MM.1S (cell line): ENCODE data around the gene OVCA2.

ENCODE experiments used
- DNase-seq: peaks from one replicate; pipeline ENCODE4 v3.0.0-alpha.2; 2015
- H2AFZ ChIP-seq: fragments of 300-600 bp; sonication (generic); 2 replicates; pipeline ENCODE4 v1.6.0; 2016; ENCODE audit warnings: antibody characterized with exemption, low read length
- H3F3A ChIP-seq: fragments of 300-600 bp; sonication (generic); 2 replicates; pipeline ENCODE4 v1.6.1; 2016; ENCODE audit warnings: mild to moderate bottlenecking, antibody characterized with exemption, low read length, moderate library complexity, mixed read lengths; ENCODE audit not compliant: insufficient read depth
- H3K27ac ChIP-seq: fragments of 300-600 bp; sonication (generic); 2 replicates; pipeline ENCODE4 v1.5.1; 2016; ENCODE audit warnings: mild to moderate bottlenecking, low read length
- H3K27me3 ChIP-seq: fragments of 300-600 bp; sonication (generic); replicated peaks from 2 replicates; pipeline ENCODE4 v1.6.0; 2016; ENCODE audit warnings: low read length; ENCODE audit not compliant: insufficient read depth
- H3K36me3 ChIP-seq: fragments of 300-600 bp; sonication (generic); replicated peaks from 2 replicates; pipeline ENCODE4 v1.6.1; 2016; ENCODE audit warnings: mild to moderate bottlenecking, low read length, mixed read lengths; ENCODE audit not compliant: insufficient read depth
- H3K4me1 ChIP-seq: fragments of 300-600 bp; sonication (generic); 2 replicates; pipeline ENCODE4 v1.6.1; 2016; ENCODE audit warnings: low read length, mixed read lengths
- H3K4me2 ChIP-seq: fragments of 300-600 bp; sonication (generic); 2 replicates; pipeline ENCODE4 v1.6.0; 2016; ENCODE audit warnings: low read depth, low read length
- H3K4me3 ChIP-seq: fragments of 300-600 bp; sonication (generic); 2 replicates; pipeline ENCODE4 v1.5.1; 2016; ENCODE audit warnings: low read length, mixed read lengths
- H3K79me2 ChIP-seq: fragments of 300-600 bp; sonication (generic); 2 replicates; pipeline ENCODE4 v1.6.1; 2016; ENCODE audit warnings: mixed run types, low read length, mixed read lengths
- H3K9ac ChIP-seq: fragments of 300-600 bp; sonication (generic); 2 replicates; pipeline ENCODE4 v1.6.1; 2016; ENCODE audit warnings: low read length, mixed read lengths
- H3K9me2 ChIP-seq: fragments of 300-600 bp; sonication (generic); replicated peaks from 2 replicates; pipeline ENCODE4 v1.6.1; 2016; ENCODE audit warnings: mild to moderate bottlenecking, low read length, mixed read lengths; ENCODE audit not compliant: insufficient read depth
- H3K9me3 ChIP-seq: fragments of 300-600 bp; sonication (generic); replicated peaks from 2 replicates; pipeline ENCODE4 v1.6.1; 2016; ENCODE audit warnings: mild to moderate bottlenecking, low read length, mixed read lengths; ENCODE audit not compliant: insufficient read depth
- H4K20me1 ChIP-seq: fragments of 300-600 bp; sonication (generic); 2 replicates; pipeline ENCODE4 v1.6.1; 2016; ENCODE audit warnings: mild to moderate bottlenecking, low read length, moderate library complexity, mixed read lengths; ENCODE audit not compliant: insufficient read depth
- EZH2 ChIP-seq: fragments of 300-600 bp; sonication (generic); optimal IDR thresholded peaks from 2 replicates; pipeline ENCODE3; 2017; ENCODE audit warnings: low read depth, mild to moderate bottlenecking, antibody characterized with exemption, low read length, mixed read lengths
- EZH2phosphoT487 ChIP-seq: fragments of 300-600 bp; sonication (generic); IDR thresholded peaks from 2 replicates; pipeline ENCODE4 v1.6.1; 2018; ENCODE audit warnings: antibody characterized with exemption, low read length
- TF ChIP-seq, protein P1 (sequence below): fragments of 300-600 bp; sonication (generic); IDR thresholded peaks from 2 replicates; pipeline ENCODE4 v1.5.1; 2016; ENCODE audit warnings: antibody characterized with exemption, low read length, mixed read lengths

OVCA2 gene

DNA sequence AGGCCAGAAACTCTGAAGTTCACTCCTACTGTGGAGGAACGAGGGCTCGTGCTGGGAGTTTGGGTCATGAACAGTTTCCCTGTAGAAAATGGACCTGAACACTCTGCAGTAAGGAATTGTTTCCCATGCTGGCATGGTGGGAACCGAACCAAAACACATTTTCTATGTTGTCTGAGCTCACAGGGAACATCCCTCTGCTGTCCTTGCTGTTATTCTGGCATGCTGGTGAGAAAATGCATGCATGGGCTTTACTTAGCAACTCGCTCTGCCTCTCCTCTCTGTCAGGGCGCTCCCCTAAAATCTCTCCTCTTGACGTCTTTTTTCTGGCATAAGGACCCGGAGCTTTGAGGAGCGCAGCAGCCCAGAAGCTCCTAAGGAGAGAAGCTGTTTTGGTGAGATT lies 22.1 kb upstream of the OVCA2 start:
- no peaks in the 10 kb centered on the region for H4K20me1 ChIP-seq
- no peak overlapping the region for H3K4me3 ChIP-seq
- TF ChIP-seq, protein P1, sequence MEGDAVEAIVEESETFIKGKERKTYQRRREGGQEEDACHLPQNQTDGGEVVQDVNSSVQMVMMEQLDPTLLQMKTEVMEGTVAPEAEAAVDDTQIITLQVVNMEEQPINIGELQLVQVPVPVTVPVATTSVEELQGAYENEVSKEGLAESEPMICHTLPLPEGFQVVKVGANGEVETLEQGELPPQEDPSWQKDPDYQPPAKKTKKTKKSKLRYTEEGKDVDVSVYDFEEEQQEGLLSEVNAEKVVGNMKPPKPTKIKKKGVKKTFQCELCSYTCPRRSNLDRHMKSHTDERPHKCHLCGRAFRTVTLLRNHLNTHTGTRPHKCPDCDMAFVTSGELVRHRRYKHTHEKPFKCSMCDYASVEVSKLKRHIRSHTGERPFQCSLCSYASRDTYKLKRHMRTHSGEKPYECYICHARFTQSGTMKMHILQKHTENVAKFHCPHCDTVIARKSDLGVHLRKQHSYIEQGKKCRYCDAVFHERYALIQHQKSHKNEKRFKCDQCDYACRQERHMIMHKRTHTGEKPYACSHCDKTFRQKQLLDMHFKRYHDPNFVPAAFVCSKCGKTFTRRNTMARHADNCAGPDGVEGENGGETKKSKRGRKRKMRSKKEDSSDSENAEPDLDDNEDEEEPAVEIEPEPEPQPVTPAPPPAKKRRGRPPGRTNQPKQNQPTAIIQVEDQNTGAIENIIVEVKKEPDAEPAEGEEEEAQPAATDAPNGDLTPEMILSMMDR: no peak
- no peak for TF ChIP-seq EZH2phosphoT487
- no peak for TF ChIP-seq EZH2
- no peaks in the 10 kb centered on the region for H3K9me2 ChIP-seq
- H3K36me3 ChIP-seq: no peaks in the 10 kb centered on the region
- no peak for DNase-seq
- H3K4me1 ChIP-seq: peaks cover 15% of the 10 kb centered on the region
- H2AFZ ChIP-seq: no peak overlapping the region
- H3K9ac ChIP-seq: no peak overlapping the region
- peaks cover 91% of the 10 kb centered on the region for H3K27me3 ChIP-seq
- no peak overlapping the region for H3K4me2 ChIP-seq
- H3K9me3 ChIP-seq: no peaks in the 10 kb centered on the region
- no peaks in the 10 kb centered on the region for H3K79me2 ChIP-seq
- no peak overlapping the region for H3K27ac ChIP-seq
- no peaks in the 10 kb centered on the region; the same call in 1 of the 2 replicates for H3F3A ChIP-seq

DNA sequence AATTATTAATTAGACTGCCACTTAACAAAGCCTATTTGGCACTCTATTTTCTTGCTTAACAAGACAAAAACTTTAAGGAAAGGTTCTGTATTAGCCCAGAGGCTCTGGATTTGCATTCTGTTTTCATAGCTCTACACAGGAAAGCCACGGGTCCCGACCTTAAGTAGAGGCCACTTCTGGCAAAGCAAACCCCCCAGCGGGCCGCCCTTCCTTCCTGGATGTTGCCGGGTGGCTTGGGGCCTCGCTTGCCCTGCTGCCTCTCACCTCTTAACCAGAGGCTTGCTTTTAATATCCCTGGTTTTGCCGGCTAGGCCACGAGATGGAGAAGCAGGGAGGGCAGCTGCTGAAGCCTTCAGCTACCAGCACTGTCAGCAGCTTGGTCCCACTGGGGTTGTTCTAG lies 21.1 kb upstream of the OVCA2 start:
- Histone ChIP-seq H3K27ac (no peak overlapping the region), H3K27me3 (peaks cover 91% of the 10 kb centered on the region), H3K4me3 (no peak overlapping the region), H3K9me2 (no peaks in the 10 kb centered on the region), H3K9ac (no peak overlapping the region), H3K4me2 (no peak overlapping the region), H2AFZ (no peak overlapping the region), H3K79me2 (no peaks in the 10 kb centered on the region), H3F3A (no peaks in the 10 kb centered on the region; the same call in 1 of the 2 replicates), H3K36me3 (no peaks in the 10 kb centered on the region), H3K4me1 (peaks cover 15% of the 10 kb centered on the region), H4K20me1 (no peaks in the 10 kb centered on the region), H3K9me3 (no peaks in the 10 kb centered on the region)
- no peak for DNase-seq
- TF ChIP-seq EZH2phosphoT487: no peak
- TF ChIP-seq, protein P1: no peak
- TF ChIP-seq EZH2: no peak

- no peak for DNase-seq
- Histone ChIP-seq H3K4me3 (no peak overlapping the region), H4K20me1 (no peaks in the 10 kb centered on the region), H3K36me3 (no peaks in the 10 kb centered on the region), H3F3A (no peaks in the 10 kb centered on the region), H3K27ac (no peak overlapping the region), H3K9ac (no peak overlapping the region), H3K79me2 (no peaks in the 10 kb centered on the region), H2AFZ (no peak overlapping the region), H3K4me2 (no peak overlapping the region), H3K9me3 (no peaks in the 10 kb centered on the region), H3K9me2 (no peaks in the 10 kb centered on the region), H3K4me1 (peaks cover 5% of the 10 kb centered on the region), H3K27me3 (peaks cover 97% of the 10 kb centered on the region)
- TF ChIP-seq, protein P1: no peak
- TF ChIP-seq EZH2phosphoT487: no peak
Measured at GRCh38 chr17:2022647-2023240, 19.1 kb upstream of the OVCA2 start.
